IPS-18c (cell line): ENCODE measurements around the gene CFHR4.
"Not testable (repeated sequence)": the region's sequence is repeated elsewhere in the genome, so short reads cannot be mapped to it uniquely, and the experiment has no call there.

Source experiments
- H3K4me3 ChIP-seq: 2 replicates; pipeline ENCODE4 v1.7.0; 2013; ENCODE audit warnings: low read depth, mild to moderate bottlenecking, low read length, moderate library complexity; ENCODE audit not compliant: insufficient read depth
- H3K9me3 ChIP-seq: one replicate; pipeline ENCODE4 v1.6.1; 2013; ENCODE audit warnings: mild to moderate bottlenecking, low read length, moderate library complexity; ENCODE audit not compliant: control insufficient read depth, insufficient read depth

CFHR4 gene

DNA sequence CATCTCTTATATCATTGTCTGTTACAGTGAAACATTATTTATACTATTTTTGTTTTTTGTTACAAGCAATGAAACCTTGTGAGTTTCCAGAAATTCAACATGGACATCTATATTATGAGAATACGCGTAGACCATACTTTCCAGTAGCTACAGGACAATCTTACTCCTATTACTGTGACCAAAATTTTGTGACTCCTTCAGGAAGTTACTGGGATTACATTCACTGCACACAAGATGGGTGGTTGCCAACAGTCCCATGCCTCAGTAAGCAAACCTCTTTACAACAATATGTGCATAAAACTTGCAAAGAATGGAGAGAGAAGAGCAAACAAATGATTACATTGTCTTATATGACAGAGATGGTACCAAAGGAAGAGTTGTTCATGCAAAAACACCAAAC lies 22.4 kb downstream of the CFHR4 start:
- no peaks in the 10 kb centered on the region for H3K9me3 ChIP-seq
- H3K4me3 ChIP-seq: no peak overlapping the region

DNA sequence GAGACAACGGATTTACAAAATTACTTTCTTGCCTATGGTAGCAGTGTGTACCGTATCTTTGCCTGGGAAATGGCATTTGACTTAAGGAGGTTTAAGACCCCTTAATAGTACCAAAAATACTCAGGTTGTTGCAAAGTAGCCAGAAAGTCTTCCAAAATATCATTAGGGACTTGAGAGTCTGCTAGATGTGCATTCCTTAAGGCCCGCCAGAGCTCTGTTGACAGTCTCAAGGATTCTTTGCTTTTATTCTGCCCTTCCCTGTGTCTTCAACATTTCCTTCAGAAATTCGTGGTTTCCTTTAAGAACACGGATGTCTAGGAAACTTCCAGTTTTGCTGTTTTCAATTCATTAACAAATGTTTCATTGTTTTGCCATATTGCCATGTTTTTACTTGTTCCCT lies 24.4 kb downstream of the CFHR4 start:
- H3K9me3 ChIP-seq, H3K4me3 ChIP-seq: not testable (repeated sequence)

DNA sequence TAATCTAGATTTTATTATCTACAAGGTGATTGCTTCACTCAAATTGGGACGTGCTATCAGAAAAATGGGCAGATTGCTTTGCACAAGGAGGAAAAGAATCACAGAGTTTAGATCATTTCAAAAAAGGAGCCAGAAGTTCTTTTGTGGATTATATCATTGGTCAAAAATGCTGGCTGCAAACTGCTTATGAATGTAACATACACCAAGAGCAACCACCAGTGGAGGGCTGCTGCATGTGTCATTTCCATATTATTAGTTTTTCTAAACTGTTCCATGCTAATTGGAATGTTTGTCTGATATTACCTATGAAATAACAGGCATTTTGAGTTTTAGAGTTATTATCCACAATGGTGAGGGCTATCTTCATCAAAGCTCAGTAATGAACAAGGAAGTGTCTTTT lies 39.0 kb downstream of the CFHR4 start:
- not testable (repeated sequence) for H3K9me3 ChIP-seq, H3K4me3 ChIP-seq

DNA sequence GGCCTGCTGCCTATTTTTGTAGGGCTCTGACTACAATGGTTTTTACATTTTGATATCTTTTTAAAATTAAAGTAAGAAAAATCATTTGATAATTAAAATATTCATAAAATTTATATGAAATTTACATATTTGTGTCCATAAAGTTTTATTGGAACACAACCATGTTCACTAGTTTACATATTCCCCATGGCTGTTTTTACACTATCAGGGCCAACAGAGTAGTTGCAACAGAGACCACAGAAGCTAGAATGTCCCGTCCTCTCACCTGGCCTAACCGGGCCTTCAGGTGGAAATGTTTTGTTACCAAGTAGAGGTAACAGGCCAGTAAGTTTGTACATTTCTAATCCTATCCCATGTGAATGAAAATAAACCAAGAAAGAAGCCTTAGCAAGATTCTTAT lies 45.0 kb downstream of the CFHR4 start:
- H3K4me3 ChIP-seq, H3K9me3 ChIP-seq: not testable (repeated sequence)

DNA sequence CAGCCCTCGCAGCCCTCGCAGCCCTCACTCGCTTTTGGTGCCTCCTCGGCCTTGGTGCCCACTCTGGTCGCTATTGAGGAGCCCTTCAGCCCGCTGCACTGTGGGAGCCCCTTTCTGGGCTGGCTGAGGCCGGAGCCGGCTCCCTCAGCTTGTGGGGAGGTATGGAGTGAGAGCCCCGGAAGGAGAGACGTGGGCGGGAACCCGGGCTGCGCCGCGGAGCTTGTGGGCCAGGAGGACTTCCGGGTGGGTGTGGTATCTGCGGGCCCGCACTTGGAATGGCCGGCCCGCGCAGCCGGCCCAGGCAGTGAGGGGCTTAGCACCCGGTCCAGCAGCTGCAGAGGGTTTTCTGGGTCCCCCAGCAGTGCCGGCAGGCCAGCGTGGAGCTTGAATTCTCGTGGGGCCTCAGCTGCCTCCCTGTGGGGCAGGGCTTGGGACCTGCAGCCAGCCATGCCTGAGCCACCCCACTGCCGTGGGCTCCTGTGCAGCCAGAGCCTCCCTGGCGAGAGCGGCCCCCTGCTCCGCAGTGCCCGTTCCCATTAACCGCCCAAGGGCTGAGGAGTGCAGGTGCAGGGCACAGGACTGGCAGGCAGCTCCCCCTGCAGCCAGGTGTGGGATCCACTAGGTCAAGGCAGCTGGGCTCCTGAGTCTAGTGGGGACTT lies 45.8 kb downstream of the CFHR4 start:
- H3K9me3 ChIP-seq: no peaks in the 10 kb centered on the region
- H3K4me3 ChIP-seq: no peak overlapping the region

DNA sequence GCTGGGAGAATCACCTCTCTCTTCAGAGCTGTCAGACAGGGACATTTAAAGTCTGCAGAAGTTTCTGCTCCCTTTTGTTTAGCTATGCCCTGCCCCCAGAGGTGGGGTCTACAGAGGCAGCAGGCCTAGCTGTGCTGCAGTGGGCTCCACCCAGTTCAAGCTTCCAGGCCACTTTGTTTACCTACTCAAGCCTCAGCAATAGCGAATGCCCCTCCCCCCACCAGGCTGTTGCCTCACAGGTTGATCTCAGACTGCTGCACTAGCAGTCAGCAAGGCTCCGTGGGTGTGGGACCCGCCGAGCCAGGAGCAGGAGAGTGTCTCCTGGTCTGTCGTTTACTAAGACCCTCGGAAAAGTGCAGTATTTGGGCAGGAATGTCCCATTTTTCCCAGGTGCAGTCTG lies 53.6 kb downstream of the CFHR4 start:
- H3K4me3 ChIP-seq, H3K9me3 ChIP-seq: not testable (repeated sequence)

DNA sequence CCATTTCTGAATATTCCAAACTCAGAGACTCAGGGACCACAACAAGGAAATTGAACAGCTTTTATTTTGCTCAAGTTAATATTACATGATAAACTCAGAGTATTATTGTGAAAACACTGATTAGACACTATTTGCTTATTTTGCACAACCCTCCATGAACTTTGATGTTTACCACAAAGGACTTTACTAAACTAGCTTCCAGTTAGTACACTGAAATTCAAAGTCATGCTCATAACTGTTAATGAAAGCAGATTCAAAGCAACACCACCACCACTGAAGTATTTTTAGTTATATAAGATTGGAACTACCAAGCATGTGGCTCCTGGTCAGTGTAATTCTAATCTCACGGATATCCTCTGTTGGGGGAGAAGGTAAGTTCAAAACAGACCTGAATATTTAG lies 55.7 kb downstream of the CFHR4 start, which contains the start of gene CFHR2:
Gene CFHR2 (plus strand): TSS at position 171 of the 400 bp plus-strand sequence. CDS start 143 bp downstream, at position 314.
- H3K4me3 ChIP-seq, H3K9me3 ChIP-seq: not testable (repeated sequence)

DNA sequence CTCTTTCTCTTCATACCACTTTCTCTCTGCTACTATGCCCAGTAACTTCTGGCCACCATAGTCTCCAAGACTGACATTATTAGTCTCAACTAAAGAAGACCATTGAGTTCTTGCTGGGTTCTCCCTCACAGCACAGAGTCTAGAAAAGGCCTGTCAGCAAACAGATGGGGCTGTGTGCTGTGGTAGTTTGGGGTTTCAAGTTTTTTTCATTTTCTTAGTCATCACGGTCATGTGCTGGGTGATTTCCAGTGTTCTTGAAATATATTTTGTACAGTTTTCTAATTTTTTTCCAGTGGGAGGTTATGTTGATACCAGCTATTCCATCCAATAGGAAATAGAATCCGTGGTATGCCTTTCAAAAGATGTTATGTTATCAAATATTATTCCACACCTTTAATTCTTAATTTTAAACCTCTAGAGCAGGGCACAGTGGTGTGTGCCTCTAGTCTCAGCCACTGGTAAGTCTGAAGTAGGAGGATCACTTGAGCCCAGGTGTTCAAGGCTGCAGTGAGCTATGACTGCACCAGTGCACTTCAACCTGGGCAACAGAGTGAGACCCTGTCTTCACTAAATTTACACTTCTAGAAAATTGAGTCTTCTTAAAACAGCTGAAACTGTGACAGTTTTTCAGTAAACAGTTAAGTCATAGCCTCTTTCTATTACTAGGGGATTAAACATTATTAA lies 64.0 kb downstream of the CFHR4 start:
- Histone ChIP-seq H3K9me3 (peaks cover 5% of the 10 kb centered on the region), H3K4me3 (no peak overlapping the region)

DNA sequence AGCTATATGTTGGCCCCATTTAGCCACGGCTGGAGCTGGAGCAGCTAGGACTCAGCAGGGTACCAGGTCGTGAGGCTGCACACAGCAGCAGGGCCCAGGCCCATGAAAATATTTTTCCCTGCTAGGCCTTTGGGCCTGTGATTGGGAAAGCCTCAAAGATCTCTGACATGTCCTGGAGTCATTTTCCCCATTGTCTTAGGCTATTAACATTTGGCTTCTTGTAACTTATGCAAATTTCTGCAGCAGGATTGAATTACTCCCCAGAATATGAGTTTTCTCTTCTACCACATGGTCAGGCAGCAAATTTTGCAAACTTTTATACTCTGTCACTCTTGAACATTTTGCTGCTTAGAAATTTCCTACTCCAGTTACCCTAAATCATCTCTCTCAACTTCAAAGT lies 66.9 kb downstream of the CFHR4 start:
- peaks cover 5% of the 10 kb centered on the region for H3K9me3 ChIP-seq
- no peak overlapping the region for H3K4me3 ChIP-seq

DNA sequence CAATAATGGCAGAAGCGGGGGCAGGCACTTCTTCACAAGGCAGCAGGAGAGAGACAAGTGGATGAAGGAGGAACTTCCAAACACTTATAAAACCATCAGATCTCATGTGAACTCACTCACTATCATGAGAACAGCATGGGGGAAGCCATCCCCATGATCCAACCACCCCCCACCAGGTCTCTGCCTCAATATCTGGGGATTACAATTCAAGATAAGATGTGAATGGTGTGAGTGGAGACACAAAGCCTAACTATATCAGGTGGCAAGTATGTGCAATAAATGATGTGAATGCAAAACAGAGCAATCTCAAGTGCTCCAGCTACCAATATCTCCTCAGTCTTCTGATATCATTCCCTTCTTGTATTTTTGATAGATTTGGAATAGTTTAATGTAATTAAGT lies 68.1 kb downstream of the CFHR4 start:
- Histone ChIP-seq H3K4me3 (no peak overlapping the region), H3K9me3 (peaks cover 5% of the 10 kb centered on the region)

DNA sequence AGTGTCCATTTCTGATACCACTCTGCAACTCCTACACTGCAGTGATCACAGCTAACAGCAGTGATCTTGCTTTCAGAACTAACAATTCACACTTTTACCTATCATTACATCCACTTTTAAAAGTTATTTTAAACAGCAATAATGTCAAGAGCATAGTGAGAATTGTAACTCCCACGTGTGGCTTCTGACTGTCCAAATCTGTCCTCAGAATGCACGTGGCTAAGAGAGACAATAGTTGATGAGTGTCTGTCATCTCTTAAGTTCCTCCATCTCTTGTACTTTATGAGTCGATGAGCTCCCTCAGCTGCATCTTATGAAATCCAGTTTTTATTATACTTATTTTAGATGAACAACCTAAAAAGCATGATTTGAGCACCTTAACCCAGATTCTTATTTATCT lies 73.0 kb downstream of the CFHR4 start:
- H3K4me3 ChIP-seq: no peak overlapping the region
- H3K9me3 ChIP-seq: no peaks in the 10 kb centered on the region
